Measurements from ENCODE around the gene MGLL. TPM values are rescaled to one million over a fixed set of nuclear protein-coding genes. Genes with fewer than 3 reads are reported as not detected.

The MGLL gene
- polyA plus RNA-seq, 1 experiment, result 108 TPM

GRCh38 chr3:127772273-127772672 lies 50.0 kb downstream of the MGLL start:
- Histone ChIP-seq H3K4me3 (ENCODE audit: low read depth, low read length) (no peak overlapping the region), H3K27me3 (ENCODE audit: control insufficient read depth, insufficient read depth, low read length) (no peaks in the 10 kb centered on the region), H3K36me3 (ENCODE audit: control insufficient read depth, insufficient read depth, low read length) (no peaks in the 10 kb centered on the region)
- ChIA-PET CTCF (no interaction called here), POLR2A (no interaction called here)
- no peak for DNase-seq (ENCODE audit: low read depth)
- TF ChIP-seq, protein P1, sequence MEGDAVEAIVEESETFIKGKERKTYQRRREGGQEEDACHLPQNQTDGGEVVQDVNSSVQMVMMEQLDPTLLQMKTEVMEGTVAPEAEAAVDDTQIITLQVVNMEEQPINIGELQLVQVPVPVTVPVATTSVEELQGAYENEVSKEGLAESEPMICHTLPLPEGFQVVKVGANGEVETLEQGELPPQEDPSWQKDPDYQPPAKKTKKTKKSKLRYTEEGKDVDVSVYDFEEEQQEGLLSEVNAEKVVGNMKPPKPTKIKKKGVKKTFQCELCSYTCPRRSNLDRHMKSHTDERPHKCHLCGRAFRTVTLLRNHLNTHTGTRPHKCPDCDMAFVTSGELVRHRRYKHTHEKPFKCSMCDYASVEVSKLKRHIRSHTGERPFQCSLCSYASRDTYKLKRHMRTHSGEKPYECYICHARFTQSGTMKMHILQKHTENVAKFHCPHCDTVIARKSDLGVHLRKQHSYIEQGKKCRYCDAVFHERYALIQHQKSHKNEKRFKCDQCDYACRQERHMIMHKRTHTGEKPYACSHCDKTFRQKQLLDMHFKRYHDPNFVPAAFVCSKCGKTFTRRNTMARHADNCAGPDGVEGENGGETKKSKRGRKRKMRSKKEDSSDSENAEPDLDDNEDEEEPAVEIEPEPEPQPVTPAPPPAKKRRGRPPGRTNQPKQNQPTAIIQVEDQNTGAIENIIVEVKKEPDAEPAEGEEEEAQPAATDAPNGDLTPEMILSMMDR (IDR thresholded peaks at IDR 0.05; ENCODE audit: insufficient read depth, low read depth, low read length), result no peak

GRCh38 chr3:127771746-127772145 lies 50.6 kb downstream of the MGLL start:
- no peaks in the 10 kb centered on the region for H3K27me3 ChIP-seq (ENCODE audit: control insufficient read depth, insufficient read depth, low read length)
- TF ChIP-seq, protein P1 (IDR thresholded peaks at IDR 0.05; ENCODE audit: insufficient read depth, low read depth, low read length), result no peak
- DNase-seq (ENCODE audit: low read depth), result no peak
- CTCF ChIA-PET, result interaction anchor here (1.6 kb wide), 1 partner anchor 75 kb away, joined by 4 read pairs; no protein-coding TSS in a partner anchor
- H3K4me3 ChIP-seq (ENCODE audit: low read depth, low read length), result no peak overlapping the region
- H3K36me3 ChIP-seq (ENCODE audit: control insufficient read depth, insufficient read depth, low read length), result no peaks in the 10 kb centered on the region
- POLR2A ChIA-PET, result no interaction called here

DNA sequence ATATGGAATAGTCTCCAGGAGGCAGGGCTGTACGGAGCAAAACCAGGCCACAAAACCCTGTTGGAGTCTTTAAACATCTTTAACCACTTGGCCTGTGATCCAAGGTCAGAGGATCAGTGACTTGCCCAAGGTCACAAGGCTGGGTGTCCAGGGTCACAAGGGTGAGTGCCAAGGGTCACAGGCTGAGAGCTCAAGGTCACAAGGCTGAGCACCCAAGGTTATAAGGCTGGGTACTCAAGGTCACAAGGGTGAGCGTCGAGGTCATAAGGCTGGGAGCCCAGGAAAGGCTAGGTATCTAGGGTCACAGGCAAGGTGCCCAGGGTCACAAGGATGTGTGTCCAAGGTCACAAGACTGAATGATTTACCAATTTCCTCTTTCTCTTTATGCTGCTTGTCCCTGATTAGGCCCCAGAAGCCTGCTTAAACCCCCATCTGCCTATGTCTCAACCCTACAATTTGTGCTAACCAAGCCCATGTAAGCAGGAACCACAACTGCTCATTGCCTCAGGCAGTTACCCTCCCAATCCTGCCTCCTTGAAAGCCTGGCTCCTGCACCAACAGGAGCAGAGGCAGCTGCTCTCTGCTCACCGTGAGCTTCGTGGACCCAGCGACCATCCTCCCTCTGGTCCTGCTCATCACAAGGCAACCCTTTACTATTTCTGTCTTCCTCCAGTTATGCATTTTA lies 51.5 kb downstream of the MGLL start:
- ChIA-PET CTCF (interaction anchor here (0.6 to 1.6 kb wide), 2 partner anchors 74 to 122 kb away, joined by 3 to 4 read pairs; no protein-coding TSS in a partner anchor), POLR2A (interaction anchor here (0.5 to 0.6 kb wide), 2 partner anchors 11 to 35 kb away, joined by 3 to 5 read pairs; no protein-coding TSS in a partner anchor)
- Histone ChIP-seq H3K36me3 (ENCODE audit: control insufficient read depth, insufficient read depth, low read length) (no peaks in the 10 kb centered on the region), H3K4me3 (ENCODE audit: low read depth, low read length) (no peak overlapping the region), H3K27me3 (ENCODE audit: control insufficient read depth, insufficient read depth, low read length) (no peaks in the 10 kb centered on the region)
- TF ChIP-seq, protein P1 (IDR thresholded peaks at IDR 0.05; ENCODE audit: insufficient read depth, low read depth, low read length), result no peak
- no peak for DNase-seq (ENCODE audit: low read depth)

DNA sequence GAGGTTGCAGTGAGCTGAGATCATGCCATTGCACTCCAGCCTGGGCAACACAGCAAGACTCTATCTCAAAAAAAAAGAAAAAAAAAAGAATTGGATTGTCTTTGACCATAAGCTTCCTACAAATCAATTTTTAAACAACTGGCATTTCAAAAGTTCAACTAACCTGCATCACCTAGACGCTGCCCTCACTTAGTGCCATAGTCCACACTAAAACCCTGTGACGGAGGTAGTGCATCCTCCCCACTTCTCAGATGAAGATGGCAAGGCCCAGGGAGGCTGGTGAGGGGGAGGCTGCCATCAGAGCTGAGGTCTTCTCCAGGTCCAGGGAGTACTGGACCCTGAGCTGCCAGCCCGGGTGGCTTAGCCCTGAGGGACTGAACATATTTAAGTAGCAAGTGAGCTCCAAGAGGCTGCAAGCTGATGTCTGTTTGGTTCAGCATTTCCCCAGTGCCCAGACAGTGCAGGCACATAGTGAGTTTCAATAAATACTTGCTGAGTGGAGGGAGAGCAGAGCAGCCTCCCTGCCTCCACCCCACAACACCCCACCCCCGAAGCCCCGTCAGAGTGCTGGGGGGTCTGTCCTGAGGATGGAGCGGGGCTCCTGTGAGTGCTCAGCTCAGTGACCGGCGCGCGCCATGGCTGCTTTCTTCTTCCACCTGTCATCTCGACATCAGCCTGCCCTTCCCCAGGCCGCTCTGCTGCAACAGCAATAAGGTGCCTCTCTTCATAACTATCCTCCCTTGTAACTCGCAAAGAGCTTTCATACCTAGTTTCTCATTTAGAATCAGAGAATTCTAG lies 52.8 kb downstream of the MGLL start:
- POLR2A ChIA-PET, result no interaction called here
- Histone ChIP-seq H3K27me3 (ENCODE audit: control insufficient read depth, insufficient read depth, low read length) (no peaks in the 10 kb centered on the region), H3K4me3 (ENCODE audit: low read depth, low read length) (no peak overlapping the region), H3K36me3 (ENCODE audit: control insufficient read depth, insufficient read depth, low read length) (no peaks in the 10 kb centered on the region)
- no peak for DNase-seq (ENCODE audit: low read depth)
- CTCF ChIA-PET, result interaction anchor here (1.0 to 2.0 kb wide), 6 partner anchors 11 to 86 kb away, joined by 3 to 7 read pairs (median 4); partner anchors contain the start of gene MGLL
- TF ChIP-seq, protein P1 (IDR thresholded peaks at IDR 0.05; ENCODE audit: insufficient read depth, low read depth, low read length), result no peak

Measured in BJ (cell line).